ENCODE measurements around the gene INPP4A.

INPP4A gene

DNA sequence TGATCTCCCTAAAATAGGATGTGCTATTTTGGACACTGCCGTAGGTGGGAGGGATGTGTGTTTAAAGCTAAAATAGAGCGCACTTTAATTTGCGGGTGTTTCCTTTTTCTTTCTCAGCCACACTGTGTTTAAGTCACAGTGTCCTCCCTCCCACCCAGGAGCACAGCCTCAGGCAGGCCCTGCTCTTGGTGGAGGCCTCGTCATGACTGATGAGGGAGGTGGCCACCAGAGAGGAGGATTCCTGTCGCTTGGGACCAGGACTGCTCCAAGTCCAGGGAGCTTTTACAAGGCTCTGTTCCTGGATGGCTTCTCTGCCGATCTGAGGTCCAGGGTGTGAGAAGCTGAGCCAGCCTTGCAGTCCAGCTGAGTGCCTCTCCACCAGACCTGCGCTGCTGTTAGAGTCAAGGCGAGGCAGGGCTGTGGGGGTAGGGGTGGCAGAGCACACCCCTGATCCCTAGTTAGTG is 33.5 kb downstream of the INPP4A start:
- no peak for DNase-seq

GRCh38 chr2:98478907-98479306 is 34.2 kb downstream of the INPP4A start:
- peak; percentile 68 for DNase-seq

GRCh38 chr2:98479371-98479770 is 34.7 kb downstream of the INPP4A start:
- DNase-seq = no peak

DNA sequence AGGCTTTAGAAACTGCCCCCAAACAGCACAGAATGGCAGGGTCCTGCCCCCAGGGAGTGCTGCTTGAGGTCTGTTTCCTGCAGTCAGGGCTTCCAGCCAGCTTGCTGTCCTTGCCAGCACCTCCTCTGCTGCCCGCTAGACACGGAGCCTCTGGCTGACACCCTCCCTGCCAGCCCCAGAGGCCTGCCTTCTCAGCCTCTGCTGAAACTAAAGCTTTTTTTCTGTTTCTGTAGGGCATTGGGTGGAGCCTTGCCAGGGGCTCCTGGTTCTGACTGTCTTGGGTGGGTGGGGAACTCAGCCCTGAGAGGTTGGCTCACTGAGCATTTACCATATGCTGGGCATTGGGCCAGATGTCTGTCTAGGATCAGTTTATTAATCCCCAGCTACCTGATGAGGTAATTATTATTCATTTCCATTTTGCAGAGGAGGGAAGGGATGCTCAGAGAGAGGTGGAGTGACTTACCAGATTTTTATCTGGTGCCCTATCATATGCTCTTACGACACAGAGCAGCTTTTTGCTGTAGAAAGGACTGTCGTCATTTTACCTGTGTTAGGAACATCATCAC is 35.4 kb downstream of the INPP4A start:
- peak; percentile 80 for DNase-seq

- DNase-seq = no peak
Measured at GRCh38 chr2:98480598-98480997, 35.9 kb downstream of the INPP4A start.

- DNase-seq = no peak
Measured at GRCh38 chr2:98482362-98482761, 37.7 kb downstream of the INPP4A start.

GRCh38 chr2:98483257-98483861 is 38.7 kb downstream of the INPP4A start:
- DNase-seq = no peak

- DNase-seq = no peak
Measured at GRCh38 chr2:98484121-98484557, 39.5 kb downstream of the INPP4A start.

DNA sequence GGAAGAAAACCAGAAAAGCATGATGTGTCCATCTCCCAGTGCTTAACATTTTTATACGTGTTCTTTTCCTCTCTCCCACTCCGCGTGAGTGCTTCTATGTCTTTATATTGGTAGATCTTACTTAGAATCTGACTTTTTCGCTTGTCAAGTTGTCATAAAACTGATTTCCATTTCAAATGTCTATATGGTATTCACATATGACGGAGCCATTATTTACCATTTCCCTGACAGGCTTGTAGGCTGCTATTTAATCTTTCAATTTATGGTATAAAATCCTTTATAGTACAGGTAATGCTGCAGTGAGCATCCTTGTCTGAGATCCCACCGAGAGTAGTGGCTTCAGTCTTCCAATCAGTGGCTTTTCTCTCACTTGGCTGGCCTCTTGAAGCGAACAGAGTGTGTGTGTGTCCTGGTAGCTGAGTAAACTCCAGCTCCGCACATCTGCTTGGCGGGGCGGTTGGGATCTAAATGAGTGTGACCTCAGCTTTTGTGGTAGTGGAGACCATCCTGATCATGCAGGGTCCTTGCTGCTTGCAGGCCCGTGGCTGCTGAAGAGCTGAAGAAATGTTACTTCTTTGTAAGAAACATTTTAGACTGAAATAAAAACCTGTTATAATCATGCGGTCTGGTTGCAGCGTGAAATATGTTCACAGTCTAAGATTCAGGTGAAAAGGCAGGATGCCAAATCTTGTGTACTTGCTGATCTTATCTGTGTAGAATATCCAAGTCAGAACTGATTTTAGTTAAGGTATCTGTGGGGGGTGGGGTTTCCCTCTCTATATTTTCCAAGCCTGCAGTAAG is 40.2 kb downstream of the INPP4A start:
- no peak for DNase-seq

GRCh38 chr2:98485453-98485755 is 40.7 kb downstream of the INPP4A start:
- DNase-seq = no peak

DNA sequence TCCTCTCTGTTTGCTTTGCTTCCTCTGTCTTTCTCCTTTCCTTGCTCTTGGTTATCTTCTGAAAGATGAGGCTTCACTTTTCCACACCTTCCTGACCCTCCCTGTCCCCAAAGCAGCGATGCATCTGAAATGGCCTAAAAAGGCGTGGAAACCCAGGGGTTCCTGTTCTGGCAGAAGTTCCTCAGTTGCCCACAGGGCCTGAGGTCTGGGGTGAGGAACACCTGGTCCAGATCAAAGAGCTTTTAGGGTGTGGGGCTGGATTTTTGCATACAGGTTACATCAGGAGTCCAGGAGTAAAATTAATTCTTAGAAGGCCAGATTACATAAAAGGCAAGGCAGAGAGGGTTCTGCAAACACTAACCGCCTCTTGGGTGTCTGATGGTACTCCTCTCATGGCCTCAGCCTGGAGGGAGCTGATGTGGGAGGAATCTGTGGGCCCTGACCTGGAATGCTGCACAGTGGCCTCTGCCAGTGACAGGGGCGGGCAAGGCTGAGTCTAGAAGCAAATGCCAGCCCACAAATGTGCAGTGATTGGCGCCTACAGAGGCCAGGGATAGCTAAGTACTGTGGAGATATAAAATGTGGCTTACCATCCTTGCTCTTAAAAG is 41.8 kb downstream of the INPP4A start:
- no peak for DNase-seq

DNA sequence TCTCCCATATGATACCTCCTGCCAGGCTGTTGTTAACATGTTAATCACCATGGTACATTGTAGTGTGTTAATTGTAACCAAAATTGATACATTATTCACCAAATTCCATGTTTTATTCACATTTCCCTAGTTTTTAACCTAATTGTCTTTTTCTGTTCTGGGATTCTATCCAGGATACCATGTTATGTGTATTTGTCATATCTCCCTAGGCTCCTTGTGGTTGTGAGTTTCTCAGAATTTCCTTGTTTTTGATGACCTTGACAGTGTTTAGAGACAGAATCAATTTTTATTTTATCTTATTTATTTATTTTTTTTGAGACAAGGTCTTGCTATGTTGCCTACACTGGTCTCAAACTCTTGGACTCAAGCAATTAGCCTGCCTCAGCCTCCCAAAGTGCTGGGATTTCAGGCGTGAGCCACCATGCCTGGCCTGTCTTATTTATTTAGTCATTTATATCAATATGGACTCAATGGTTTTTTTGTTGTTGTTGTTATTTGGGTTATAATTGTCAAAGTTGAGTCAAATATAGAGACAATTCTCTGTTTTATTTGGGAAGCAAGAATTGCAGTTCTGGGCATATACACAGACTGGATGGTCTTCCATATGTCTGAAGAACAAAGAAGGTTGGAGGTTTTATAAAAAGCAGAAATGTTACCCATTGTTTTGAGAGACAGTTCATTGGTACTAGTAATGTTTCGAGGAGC is 42.6 kb downstream of the INPP4A start:
- DNase-seq = no peak

DNA sequence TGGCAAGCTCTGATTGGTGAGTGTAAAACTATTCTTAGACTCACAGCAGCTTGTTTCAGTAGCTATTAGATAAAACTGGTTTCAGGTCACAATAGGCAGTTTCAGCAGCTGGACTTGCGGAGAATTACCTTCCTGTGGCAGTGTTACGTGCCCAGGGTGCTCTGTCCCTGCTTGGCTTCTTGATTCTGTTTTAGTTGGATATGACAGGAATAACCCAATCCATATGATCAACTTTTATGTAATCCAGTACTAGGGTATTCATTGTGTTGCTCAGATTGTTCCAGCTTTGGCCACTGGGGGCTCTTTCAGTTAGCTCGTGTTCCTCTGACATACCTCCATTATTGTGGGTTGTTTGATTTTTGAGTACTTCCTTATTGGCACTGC is 43.1 kb downstream of the INPP4A start:
- peak; percentile 72 for DNase-seq

DNA sequence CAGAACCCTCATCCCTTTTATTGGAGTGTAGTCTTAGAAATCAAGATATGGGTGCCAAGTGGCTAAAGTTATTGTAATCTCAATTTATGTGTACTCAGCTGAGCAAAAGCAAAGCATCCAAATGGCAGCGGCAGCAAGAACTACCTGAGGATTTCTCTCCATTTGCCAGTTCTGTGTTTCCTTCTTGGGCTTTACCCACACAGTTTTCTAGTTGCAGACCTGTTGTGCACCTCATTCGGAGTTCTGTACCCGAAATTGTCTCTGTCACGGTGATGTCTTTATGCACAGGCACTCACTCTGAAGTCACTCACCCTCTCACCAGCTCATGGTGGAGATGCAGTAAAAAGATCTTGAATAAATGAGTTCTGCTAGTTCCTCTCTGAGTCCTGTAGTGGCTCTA is 43.6 kb downstream of the INPP4A start:
- no peak for DNase-seq

DNA sequence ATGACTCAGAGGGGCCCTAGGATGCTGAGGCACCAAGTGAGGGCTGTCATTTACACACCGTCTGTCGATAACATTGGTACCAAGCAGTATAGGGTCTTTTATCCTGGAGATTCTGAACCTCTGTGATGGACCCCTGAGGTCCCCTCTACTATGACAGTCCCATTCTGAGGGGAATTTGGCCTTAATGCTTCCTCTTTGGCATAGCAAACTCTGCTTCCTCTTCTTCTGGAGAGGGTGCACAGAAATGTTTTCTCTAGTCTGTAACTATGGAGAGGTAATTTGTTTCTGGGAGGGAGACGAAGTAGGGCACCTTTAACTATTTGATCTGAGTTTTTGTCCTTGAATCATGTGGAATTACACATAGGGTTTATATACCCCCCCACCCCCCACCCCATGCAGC is 44.8 kb downstream of the INPP4A start:
- DNase-seq = no peak

DNA sequence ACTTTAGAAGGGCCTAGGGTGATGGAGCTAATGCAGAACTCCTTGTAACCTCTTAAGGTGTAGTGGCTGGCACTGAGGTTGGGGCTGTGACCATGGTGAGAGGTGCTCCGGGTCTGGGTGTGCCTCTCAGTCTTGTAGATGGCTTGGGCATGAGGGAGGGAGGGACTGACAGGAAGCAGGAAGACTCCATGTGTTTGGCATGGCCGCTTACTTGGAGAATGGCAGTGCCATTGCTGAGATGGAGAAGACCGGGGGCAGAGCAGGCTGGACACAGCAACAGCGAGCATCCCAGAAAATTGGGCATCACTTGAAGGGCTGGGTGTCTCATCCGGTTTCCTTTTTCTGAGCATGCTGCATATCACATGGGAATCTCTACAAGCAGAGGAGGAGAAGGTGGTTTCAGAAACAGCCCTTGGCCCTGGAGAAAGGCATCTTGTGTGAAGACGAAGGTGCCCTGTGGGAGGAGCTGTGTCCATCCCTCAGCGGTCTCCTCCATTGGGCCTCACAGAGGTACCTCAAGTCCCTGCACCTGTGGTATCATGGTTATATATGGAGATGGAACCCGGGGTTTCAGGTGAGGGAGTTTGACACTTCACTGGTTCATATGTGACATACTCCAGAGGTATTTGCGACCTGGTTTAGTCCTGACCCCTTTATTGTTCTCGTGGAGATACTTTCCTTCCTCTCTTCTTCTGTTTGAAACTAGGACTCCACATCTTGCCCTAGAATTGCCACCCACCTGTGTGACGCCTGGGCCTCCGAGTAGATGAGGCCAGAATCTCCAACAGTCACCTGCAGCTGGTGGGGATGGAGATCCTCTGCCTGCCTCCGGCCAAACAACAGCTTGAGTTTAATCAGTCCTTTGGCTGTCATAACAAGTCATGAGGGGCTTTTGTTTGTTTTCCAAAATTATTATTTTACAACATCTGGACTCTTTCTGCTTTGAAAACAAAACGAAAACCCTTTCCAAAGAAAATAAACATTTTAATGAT is 45.6 kb downstream of the INPP4A start:
- DNase-seq = no peak

DNA sequence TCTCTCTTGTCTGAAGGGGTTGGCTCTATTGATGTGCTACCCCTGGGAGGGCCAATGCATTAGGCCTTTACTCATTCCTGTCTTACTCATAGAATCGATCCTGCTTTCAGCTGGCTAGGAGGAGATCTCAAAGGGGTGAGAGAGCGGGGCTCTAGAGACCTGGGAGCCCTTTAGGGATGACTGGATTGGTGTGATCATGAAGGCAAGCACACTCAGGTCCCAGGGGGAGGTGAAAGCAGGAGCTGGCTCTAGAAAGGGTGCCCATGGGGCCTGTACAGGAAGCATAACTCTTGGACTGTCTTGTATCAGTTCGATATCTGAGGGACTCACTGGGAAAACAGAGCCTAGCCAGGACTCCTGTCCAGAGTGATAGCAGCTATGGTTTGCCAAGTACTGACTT is 47.8 kb downstream of the INPP4A start:
- DNase-seq = no peak

- no peak for DNase-seq
Measured at GRCh38 chr2:98494699-98495098, 50.0 kb downstream of the INPP4A start.

DNA sequence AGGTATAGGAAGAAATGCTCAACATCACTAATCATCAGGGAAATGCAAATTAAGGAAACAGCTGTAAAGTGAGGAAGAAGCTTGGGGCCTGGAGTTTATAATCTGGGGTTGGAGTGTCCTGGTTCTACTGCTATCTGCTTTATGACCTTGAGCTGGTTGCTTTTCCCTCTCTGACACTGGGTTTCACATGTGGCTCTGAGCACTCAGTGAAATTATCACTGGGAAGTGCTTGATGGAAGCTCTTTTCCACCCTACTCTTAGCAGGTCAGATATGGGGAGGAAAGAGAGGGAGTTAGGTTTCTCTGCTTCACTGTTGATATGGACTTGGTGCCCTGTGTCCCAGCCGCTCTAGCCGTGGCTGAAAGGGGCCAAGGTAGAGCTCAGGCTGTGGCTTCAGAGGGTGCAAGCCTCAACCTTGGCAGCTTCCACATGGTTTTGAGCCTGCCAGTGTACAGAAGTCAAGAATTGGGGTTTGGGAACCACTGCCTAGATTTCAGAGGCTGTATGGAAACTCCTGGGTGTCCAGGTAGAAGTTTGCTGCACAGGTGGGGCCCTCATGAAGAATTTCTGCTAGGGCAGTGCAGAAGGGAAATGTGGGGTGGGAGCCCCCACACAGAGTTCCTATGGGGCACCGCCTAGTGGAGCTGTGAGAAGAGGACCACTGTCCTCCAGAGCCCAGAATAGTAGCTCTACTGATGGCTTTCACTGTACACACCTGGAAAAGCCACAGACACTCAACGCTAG is 52.3 kb downstream of the INPP4A start:
- DNase-seq = no peak

DNA sequence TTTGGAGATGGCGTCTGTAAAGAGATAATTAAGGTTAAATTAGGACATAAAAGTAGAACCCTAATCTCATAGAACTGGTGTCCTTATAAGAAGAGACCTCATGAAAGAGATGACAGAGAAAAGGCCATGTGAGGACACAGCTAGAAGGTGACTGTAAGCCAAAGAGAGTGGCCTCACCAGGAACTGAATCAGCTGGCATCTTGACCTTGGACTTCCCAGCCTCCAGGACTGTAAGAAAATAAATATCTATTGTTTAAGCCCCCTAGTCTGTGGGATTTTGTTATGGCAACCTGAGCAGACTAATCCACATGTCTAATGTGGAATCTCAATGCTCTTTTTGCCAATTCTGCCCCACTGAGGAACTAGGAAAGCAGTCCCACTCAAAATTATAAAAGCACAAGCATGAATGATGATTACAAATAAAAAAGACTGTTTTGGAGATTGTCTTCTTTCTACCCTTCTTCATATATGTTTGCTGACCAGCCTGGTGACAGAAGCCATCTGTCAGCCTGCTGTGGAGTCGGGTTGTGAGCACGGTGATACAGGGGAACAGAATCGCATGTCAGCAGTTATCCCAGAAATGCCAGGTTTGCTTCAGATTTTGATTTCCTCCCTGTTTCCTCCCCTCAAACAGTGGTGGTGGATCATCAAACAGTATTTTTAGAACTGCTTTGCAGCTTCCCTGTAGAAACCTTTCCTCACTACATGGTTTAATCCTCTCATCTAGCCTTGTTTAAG is 54.2 kb downstream of the INPP4A start:
- no peak for DNase-seq

DNA sequence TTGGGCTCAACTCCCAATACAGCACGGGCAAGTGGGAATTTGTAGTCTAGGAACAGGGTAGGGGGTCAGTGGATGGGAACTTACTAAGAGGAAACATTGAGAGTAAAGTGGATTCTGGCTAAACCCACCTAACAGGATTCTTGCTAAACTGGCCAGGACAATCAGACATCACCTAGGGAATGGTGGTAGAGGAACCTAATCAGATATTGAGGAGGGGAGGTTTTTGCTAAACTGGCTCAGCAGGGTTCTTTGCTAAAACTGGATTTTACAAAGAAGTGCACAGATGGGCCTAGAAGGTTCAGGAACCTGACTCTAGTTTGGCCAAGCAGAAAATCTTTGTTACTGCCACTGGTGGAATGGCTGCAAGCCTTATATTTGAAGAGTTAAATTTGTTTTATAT is 55.9 kb downstream of the INPP4A start:
- DNase-seq = no peak

Measured in hematopoietic multipotent progenitor cell treated with erythropoietin and hydrocortisone succinate and interleukin-3 and kit ligand, for 8 days (in vitro differentiated cells).